ENCODE data around the gene EPN2.
"Not testable (repeated sequence)": the region's sequence is repeated elsewhere in the genome, so short reads cannot be mapped to it uniquely, and the experiment has no call there.

Gene EPN2

DNA sequence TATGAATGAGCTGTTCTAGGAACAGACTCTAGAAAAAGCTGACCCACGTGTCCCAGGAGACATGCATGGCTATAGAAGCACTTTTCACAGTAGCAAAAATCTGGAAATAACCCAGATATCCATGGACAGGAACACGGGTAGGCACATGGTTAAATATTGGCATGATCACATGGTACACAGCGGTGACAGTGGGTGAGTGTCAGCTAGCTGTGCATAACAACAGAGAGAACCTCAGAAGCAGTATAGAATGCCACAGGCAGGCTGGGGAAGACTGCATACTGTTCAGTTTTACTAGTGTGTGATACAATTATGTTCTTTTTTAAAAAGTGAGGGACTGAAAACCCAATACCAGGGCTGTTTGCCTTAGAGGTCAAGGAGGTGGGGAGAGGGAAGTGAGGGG is 31.4 kb downstream of the EPN2 start:
- DNase-seq (ENCODE audit: low read depth in 2 of 2) = no peak

DNA sequence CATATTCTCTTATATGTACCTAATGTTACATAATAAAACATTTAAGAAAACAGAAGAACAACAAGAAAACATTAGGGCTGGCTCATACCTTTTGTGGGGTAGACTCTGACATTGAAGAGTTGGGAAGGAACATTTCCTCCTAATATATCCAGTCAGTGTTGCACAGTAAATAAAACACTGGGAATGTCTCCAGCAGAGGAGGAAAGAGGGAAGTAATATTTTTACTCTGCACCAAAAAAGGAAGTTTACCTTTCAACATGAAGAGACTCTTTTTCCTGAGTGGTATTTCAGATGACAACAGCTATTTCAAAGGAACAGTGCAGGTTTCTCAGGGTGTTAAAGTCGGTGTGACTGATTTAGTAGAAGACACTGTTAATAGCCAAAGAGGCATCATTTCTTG is 31.9 kb downstream of the EPN2 start:
- DNase-seq (ENCODE audit: low read depth in 2 of 2) = no peak

DNA sequence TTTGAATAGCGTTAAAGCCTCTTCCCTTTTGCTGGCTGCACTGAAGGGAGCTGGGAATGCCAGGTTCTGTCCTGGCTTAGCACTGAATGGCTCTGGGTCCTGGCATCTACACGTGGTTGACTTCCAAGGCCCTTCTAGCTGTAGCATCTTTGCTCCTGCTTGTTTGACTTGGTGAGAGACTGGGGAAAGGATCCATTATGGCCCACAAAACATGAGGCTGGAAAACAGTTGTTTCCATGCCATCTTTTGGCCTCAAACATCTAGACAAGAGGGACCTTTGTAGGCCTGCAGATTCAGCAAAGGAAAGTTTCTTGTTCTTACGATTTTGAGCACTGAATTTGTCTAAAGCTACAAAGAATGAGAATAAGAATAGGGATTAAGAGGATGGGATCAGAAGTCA is 32.5 kb downstream of the EPN2 start:
- no peak for DNase-seq (ENCODE audit: low read depth in 2 of 2)

DNA sequence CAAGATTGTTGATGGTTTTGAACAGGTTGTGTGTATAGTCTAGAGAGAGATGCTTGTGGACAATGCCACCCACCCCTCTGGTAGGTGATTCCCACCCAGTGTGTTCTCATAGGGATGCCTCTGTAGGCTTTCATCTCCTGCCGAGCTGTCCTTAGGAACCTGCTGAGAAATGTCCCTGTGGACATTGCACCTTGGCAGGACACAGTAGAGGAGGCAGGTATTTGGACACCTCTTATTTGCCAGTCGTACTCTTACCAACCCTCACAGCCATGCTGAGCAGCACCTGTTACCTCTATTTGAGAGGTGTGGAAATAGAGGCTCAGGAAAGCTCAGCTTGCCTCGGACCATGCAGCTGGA is 33.2 kb downstream of the EPN2 start:
- no peak for DNase-seq (ENCODE audit: low read depth in 2 of 2)

DNA sequence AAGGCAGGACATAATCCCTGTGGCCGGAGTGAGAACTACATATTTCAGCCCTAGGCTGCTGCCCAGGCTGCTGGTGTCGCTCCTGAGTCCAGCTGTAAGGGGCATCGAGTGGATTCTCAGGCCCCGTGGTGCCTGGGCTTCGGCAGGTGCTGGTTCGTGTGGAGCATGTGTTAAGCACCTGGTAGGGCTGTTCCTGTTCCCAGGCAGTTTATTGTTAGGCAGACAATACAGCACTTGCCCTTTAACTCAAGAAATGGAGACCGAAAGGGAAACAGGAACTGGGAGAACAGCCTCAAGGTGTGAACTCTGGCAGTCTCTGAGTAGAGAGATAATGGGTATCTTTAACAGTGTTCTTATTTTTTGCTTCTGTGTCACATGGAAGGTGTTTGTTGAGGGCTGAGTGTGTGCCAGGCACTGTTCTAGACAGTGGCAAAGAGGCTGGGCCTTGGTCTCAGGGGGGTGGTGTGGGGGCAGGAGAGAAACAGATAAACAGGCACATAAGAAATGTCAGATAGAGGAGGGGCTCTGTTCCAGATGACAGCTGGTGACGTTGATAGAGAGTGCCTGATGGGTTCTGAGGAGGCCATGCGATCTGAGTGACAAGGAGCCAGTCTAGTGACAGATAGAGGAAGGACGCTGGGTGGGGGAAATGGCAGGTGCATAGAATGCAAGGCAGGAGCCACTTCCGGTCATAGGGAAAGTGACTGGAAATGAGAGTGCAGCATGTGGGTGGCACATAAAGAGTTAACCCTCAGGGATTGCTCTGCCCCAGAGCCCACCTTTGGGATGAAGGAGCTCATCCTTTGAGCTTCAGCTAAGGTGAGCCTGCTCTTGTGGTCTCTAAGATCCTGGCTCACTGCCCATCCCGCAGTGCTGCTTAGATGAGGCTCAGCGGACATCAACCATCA is 33.8 kb downstream of the EPN2 start:
- DNase-seq (ENCODE audit: low read depth in 2 of 2) = no peak

DNA sequence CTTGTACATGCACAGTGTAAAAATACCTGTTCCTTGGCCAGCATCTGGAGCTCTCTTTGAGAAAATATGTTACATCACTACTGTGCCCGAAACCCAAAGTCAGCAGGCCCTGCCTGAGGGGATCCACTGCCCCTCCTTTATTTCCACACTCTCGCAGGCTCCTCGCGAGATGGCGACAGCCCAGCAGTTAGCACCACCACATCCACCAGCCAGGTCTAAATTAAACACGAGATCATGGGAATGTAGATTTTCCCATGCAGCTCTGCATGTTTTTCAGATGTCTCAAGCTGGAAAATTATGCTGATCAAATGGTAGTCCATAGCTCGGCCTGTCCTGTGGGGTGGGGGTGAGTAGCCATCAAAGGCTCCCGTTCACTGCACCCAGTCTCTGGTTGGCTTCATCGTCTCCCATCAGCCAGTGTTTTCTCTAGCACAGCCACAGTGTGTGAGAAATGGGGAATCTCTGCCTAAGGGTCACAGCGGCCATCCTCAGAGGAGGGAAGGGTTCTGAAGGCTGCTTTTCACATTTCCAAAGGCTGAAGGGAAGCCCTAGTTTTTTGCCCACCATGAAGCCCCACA is 34.7 kb downstream of the EPN2 start:
- no peak for DNase-seq (ENCODE audit: low read depth in 2 of 2)

DNA sequence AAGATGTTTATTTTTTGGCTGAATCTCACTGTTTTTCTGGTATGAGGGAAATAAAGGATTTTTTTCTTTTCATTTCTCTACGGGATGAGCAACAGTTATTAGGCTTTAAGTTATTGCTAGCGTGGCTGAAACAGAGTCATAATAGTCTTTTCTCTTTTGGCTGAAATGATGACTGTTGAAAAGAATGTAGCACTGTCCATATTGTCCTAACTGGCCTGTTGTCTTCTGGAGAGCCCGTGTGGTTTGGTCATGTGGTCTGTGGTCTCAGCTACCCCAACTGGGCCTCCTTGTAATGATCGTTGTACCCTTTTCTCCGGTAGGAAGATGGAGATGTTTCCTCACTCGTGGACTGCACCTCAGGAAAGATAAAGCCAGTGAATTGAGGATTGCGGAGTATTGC is 36.6 kb downstream of the EPN2 start:
- no peak for DNase-seq (ENCODE audit: low read depth in 2 of 2)

DNA sequence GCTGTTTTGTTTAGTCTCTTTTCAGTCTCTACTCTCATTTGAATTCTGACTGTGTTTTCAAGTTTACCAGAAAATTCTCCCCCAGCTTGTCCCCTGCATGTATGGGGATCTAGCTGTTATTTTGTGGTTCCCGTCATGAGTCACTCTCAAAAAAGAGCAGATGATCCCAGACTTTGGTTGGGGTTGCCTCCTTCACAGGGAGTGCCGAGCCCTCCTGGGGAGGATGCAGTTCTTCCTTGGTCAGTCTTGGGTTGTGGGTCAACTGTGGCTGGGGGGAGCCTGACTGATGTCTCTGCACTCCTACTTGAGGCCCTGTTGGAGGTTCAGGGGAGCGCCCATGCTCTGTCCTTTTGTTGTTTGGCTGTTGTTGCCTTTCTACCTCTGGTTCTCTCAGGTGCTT is 37.7 kb downstream of the EPN2 start:
- no peak for DNase-seq (ENCODE audit: low read depth in 2 of 2)

DNA sequence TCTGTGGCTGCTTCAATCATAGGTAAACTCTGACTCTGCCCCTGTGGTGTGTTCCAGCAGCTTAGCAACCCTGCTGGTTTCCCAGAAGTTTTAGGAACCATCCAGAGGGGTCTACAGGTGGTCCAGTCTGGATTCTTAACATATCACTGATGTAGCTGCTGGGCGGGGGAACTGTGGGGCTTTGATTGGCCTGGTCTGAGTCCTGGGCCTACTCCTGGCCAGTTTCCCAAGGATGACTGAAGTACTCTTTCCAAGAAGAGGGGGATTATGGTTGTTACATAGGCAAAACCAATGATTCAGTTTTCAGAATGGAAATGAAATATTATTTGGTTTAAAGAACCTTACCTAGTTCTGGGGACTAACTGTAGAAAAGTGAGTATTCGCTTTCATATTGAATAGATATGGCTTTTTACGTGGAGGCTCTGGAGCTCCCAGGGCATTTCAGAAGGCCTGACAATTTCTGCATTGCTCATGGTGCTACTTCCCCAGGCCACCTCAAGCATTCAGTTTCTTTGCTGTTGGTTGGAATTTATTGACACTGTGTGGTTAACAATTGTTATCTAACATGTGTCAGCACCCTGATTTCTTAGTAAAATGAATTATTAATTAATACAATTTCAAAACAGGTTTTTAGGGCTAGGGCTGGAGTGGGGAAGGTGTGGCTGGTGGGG is 38.4 kb downstream of the EPN2 start:
- DNase-seq (ENCODE audit: low read depth in 2 of 2) = no peak

DNA sequence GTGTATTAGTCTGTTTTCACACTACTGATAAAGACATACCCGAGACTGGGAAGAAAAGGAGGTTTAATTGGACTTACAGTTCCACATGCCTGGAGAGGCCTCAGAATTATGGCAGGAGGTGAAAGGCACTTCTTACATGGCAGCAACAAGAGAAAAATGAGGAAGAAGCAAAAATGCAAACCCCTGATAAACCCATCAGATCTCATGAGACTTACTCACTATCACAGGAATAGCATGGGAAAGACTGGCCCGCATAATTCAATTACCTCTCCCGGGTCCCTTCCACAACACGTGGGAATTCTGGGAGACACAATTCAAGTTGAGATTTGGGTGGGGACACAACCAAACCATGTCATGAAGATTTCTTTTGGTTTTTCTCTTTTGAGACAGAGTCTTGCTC is 41.1 kb downstream of the EPN2 start:
- DNase-seq (ENCODE audit: low read depth in 2 of 2) = not testable (repeated sequence)

DNA sequence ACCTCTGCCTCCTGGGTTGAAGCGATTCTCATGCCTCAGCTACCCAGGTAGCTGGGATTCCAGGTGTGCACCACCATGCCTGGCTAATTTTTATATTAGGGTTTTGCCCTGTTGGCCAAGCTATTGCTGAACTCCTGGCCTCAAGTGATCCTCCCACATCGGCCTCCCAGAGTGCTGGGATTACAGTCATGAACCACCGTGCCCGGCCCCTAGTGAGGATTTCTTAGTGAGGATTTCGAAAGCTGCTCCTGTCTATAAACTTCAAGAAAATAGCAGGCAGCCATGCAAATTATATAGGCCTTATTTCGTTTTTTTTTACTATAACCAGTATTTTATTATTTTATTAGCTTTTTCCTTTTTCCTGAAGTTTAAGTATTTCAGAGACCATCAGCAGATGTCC is 41.6 kb downstream of the EPN2 start:
- DNase-seq (ENCODE audit: low read depth in 2 of 2) = no peak

DNA sequence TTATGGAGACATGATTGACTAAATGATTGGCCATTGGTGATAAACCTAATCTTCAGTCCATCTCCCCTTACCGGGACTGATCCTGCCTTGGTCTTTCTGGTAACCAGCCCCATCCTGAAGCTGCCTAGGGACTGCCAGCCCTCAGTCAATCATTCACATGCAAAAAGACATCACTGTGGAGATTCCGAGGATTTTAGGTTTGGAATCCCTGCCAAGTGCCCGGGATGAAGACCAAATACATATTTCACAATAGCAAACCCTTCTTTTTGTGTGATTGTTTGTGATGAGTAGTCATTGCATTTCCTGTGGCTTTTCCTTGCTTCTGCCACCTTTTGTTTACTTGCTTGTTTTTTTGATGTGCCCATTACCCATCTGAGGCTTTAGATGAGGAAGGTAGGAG is 44.0 kb downstream of the EPN2 start:
- no peak for DNase-seq (ENCODE audit: low read depth in 2 of 2)

DNA sequence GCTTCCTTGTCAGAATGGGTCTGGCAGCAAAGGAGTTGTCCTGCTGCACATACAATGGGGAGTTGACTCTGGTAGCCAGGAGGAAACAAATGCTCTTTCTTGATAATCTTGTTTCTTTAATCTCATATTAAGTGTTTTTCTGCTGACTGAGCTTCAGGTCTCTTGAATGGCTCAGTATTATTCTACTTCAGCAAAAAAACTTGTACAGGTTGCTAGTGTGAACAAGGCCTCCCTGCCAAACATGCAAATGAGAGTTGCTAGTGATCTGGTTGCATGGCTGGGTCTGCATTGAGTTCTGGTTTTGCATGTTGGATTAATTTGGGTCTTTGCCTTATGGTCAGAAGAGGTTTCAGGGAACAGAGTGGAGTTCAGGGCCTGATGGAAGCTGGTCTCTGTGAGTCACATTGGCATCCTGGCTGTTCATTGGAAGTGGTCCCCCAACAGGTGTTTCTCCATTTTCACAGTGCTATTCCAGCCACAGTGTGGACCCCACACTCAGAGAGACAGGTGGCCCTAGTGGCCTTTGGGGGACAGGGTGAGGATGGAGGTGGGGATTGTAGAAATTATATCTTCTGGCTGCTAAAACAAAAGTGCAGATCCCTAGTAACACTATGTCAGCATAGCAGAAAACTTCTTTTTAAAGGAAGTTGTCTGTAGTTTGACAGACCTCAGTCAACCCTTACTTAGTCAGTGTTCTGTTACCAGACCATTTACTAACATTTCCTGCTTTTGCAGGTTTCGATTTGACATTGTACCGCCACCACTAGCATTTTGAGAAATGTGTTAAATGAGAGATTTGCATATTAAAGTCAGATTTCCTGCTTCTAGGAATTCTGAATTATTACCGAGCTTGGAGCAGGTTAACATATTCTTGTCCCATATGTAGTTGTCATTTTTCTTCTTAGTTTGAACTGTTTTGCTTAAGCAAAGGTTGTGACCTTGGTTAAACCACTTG is 47.1 kb downstream of the EPN2 start:
- DNase-seq (ENCODE audit: low read depth in 2 of 2) = no peak

DNA sequence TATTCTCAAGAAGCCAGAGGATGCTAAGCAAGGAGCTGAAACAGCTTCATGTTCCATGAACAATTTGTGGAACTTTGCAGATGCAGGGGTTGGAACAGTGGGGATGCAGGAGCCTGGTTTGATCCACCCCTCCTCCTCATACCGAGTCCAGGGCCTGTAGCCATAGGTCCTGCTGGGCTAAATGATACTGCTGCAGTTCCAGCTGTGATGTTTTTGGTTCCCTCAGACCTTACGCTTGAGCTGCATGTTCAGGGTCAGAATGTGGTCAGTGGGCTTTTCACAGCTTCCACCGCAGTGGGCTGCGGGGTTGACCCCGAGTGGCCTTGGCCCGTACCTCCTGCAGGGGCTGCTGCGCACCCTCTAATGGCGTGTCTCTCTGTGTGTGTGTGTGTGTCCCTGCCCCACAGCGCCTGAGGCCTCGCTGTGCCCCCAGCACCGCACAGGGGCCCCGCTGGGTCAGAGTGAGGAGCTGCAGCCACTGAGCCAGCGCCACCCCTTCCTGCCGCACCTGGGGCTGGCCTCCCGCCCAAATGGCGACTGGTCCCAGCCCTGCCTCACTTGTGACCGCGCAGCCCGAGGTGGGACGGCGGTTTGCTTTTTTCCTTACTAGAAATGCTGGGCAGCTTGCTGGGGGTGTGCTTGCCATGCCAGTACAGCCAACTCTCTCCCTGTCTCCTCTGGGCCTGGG is 48.2 kb downstream of the EPN2 start:
- DNase-seq (ENCODE audit: low read depth in 2 of 2) = no peak

DNA sequence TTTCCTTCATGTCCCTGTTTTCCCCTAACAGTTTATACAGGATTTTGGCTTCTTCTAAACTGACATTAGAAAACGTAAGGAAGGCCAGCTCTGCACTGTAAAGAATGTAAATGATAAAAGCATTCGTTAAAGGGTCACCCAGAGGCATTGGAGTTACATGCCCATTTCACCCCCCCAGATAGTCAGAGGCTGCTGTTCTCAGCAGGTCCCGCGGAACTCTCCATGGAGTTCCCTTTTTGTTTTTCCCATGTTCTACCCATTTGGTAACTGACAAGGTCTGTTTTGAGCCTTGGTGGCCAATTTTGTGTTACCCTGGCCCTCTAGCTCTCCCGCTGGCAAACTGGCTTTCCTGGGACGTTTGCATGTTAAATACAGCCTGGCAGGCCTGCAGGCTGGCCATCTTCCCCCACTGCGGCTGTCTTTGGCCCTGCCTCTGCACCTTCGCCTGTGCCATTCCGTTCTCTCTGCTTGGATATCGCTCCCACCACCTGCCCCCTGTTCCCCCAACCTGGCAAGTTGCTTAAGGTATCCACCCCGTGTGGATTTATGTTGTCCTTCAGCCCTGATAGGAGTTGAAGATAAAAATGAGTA is 49.7 kb downstream of the EPN2 start:
- DNase-seq (ENCODE audit: low read depth in 2 of 2) = no peak

DNA sequence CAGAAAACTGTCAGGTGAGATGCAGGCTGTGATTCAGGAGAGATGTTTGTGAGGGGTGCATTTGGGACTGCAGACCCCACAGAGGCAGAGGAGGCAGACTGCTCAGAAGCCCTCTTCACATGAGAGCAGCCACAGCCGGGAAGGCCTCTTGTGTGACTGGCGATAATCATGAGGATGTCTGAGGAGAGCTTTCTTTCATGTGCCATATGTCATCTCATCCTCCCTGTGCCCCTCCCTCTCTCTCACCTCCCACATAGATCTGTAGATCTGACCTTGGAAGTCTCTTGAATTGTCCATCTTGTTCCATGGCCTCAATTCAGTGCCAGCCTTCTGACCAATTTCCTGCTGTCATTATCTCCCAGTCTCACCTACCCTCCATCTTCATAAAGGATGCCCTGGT is 50.5 kb downstream of the EPN2 start:
- no peak for DNase-seq (ENCODE audit: low read depth in 2 of 2)

DNA sequence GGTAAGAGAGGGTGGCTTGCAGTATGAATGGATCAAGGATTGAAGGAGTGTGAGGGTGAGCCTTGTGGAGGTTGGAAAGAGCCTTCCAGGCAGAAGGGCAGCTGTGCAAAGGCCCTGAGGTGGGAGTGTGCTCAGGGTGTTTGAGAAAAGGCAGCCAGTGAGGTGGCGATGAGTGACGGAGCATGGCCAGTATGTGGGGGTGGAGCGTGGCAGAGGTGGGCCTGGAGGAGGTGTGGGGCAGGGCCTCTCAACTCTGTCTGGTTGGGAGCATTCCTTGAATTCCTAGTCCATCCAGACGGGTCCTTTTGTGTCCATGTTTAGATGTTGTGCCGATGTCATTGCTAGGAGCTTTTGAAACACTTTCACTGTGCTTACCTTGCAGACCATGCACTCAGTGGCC is 51.3 kb downstream of the EPN2 start:
- DNase-seq (ENCODE audit: low read depth in 2 of 2) = no peak

DNA sequence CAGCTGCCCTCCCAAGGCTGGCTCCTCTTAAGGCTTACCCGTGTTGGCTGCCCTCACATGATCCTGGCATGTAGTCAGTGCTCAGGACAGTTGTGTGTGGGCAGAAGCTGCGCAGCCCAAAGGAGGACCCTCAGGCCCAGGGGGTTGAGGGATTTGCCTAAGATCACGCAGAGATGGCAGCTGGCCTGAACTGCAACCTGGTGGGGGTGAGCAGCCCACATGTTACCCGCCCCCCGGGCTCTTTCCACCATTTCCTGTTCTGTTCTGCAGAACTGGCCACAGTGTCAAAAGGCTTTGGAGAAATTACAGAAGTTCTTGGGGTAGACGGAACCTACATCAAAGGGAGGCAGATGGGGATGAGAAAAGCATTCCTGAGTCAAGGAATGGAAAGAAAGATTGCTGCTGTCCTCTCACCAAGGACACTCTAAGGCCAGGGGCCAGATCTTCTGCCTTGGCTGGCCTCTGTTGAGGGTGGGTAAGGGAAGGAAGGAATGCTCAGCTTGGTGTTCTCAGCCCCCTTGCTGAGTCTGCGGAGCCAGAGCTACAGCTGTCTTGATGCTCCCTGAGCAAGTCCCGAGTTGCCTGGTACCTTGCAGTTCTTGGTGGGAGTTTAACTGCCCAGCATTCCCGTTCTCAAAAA is 53.0 kb downstream of the EPN2 start:
- no peak for DNase-seq (ENCODE audit: low read depth in 2 of 2)

DNA sequence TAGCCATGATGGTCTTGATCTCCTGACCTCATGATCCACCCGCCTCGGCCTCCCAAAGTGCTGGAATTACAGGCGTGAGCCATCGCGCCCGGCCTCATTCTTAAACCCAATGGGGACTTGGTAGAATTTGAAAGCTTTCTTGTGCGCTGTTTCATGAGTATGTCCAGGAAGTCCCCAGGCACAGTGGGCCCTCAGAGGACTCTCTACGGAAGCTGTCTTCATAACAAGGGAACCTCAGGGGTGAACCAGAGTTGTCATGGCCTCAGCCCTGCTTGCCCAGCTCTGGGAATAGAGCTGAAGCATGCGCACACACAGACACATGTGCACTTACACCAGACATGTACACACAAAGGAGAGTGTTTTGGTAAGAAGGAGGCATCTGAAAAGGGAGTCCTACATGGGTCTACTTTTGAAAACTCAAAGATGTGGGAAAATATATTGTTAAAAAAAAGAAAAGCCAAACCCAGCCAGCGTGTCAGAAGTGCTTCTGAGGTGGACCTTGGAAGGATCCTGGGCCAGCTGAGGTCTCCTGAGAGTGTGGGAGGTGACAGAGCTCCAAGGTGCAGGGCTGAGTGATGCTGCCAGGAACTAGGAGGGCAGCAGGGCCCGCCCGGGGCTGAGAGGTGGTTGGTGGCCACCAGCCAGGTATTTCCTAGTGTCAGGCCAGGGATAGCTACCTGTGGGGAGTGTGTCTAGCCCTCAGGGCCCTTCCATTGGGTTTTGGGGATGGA is 54.6 kb downstream of the EPN2 start:
- DNase-seq (ENCODE audit: low read depth in 2 of 2) = no peak

DNA sequence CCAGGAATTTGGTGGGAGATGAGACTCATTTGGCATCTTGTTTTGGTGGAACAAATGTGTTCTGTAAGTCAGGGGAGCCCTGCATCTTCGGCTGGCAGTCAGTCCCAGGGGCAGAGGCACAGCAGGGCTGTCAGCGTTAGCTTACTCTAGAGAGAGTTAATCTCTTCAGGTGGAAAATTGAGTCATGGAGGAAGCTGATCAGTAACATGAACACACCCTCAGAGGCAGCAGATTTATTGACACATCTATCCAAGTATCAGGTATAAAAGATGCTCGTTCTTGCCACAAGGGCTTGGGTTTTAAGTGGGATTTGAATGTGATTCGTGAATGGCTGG is 55.2 kb downstream of the EPN2 start:
- DNase-seq (ENCODE audit: low read depth in 2 of 2) = no peak

All from stimulated activated CD4-positive, alpha-beta T cell treated with anti-CD3 and anti-CD28 coated beads, Interleukin-1b, Interleukin-23, amount 100 ng/mL, for 4 hours (primary cell).